Left lobe of liver (tissue), 2 donors: Measurements from ENCODE around the gene B4GALT5. TPM values are rescaled to one million over a fixed set of nuclear protein-coding genes. Genes with fewer than 3 reads are reported as not detected.
"Not testable (repeated sequence)": the region's sequence is repeated elsewhere in the genome, so short reads cannot be mapped to it uniquely, and the experiment has no call there.

Experiments
- ATAC-seq: fragments of 200-7000 bp; cut with Tn5 transposase; one replicate; pipeline ENCODE4 v1.9.1; 2020; ENCODE audit warnings: mild to moderate bottlenecking, moderate library complexity
- DNase-seq: peaks from one replicate; pipeline ENCODE4 v3.0.0-alpha.2; 2020; ENCODE audit warnings: low spot score
- total RNA-seq: library from RNA; stranded (reverse); gene quantifications from one replicate; pipeline ENCODE4 v1.2.1, GENCODE V29; 2021
- donor health status: DM: no; HTN: no; CAD: no; lungs with moderate emphysema.
- donor health status: DM: no; HTN: yes; CAD: no.

B4GALT5 gene
- total RNA-seq, 1 donor from 2014 or later = 10.5 TPM

- DNase-seq (no peak), ATAC-seq (no peak)
Observed at GRCh38 chr20:49633643-49634042, 80.0 kb downstream of the B4GALT5 start.

DNA sequence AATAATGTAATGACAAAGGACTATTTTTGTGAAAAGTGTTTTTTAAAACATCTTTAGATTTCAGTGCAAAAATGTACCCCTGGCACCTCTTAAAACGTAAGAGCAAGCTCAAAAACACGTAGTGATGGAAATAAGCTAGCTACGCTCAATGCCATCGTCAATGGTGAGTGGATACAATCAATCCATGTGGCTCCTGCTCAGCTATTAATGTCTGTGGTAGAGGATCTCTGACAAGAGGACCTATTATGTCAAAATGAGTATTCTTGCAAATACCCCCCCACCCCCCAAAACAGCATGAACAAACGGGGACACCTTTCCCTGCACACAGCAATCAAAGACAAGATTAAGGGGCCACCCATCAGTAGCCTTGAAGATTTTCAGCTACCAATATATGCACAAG, 80.7 kb downstream of the B4GALT5 start:
- ATAC-seq = no peak
- DNase-seq = no peak

GRCh38 chr20:49631856-49632418, 81.7 kb downstream of the B4GALT5 start:
- DNase-seq = no peak
- no peak for ATAC-seq

- peak; percentile 84 for ATAC-seq
- DNase-seq = no peak
Observed at GRCh38 chr20:49631061-49631716, 82.5 kb downstream of the B4GALT5 start.

DNA sequence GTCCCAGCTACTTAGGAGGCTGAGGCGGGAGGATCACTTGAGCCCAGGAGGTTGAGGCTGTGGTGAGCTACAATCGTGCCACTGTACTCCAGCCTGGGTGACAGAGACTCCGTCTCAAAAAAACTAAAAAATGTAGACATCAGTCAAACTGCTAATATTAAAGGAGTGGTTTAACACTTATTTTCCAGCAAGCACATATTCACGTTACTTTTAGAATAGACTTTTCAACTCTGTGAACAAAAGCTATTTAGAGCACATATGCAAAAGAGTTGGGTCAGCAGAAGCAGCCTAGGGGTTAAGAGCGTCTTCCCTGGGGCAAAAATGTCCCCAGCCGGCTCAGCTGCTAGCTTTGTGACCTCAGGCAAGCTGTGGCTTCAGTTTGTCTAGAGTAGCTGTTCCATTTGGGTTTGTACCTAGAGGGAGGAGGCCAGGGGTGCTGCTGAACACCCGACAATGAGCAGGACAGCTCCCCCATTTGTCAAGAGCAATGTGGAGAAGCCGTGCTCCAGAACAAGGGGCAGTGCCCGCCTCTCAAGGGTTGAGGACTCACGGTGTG, 83.2 kb downstream of the B4GALT5 start:
- DNase-seq (no peak), ATAC-seq (peak; percentile 9)

DNA sequence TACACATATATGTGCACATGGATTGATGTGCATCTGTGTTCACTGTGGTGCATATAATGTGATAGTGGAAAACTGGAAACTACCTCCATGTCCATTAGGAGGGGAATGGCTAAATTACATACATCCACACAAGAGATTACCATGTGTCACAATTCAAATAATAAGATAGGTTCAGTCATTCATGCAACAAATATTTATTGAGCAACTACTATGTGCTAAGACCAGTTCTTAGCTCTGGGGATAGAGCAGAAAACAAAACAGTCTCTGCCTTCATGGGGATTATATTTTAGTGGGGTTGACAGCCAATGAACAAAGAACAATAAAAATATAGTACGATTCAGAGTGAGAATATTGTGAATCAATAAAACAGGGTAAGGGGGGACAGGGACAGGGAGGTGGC, 84.1 kb downstream of the B4GALT5 start:
- ATAC-seq (no peak), DNase-seq (no peak)

DNA sequence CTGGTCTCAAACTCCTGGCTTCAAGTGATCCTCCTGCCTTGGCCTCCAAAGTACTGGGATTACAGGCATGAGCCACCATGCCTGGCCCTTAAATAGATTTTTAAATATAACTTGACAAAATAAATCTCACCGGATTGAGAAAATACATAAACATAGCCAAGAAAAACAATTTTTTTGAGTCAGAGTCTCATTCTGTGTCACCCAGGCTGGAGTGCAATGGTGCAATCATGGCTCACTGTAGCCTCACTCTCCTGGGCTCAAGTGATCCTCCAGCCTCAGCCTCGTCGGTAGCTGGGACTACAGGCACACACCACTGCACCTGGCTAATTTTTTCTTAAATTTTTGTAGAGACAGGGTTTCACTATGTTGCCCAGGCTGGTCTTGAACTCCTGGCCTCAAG, 85.4 kb downstream of the B4GALT5 start:
- ATAC-seq, DNase-seq: not testable (repeated sequence)

GRCh38 chr20:49627329-49627761, 86.3 kb downstream of the B4GALT5 start:
- ATAC-seq (no peak), DNase-seq (no peak)

DNA sequence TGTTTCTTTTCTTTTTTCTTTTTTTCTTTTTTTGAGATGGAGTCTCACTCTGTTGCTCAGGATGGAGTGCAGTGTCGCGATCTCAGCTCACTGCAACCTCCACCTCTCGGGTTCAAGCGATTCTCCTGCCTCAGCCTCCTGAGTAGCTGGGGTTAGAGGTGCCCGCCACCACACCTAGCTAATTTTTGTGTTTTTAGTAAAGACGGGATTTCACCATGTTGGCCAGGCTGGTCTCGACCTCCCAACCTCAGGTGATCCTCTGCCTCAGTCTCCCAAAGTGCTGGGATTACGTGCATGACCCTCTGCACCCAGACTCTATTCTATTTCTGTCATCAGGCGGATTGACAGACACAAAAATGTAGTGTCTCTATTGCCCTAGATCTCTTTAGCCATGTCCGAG, 88.7 kb downstream of the B4GALT5 start:
- ATAC-seq, DNase-seq: not testable (repeated sequence)

DNA sequence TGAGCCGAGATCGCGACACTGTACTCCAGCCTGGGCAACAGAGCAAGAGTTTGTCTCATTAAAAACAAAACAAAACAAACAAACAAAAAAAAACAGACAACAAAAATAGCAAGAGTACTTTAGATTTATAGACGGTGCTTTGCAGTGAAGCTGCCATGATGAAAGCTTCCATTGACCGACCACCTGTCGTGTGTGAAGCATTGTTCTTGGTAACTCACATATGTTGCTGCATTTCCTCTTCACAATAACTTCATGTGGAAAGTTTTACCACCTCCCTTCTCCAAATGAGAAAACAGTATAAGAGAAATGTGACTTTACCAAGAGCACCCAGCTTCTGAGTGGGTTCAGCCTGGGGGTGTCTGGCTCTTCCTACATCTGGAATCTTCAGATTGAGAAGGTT, 89.4 kb downstream of the B4GALT5 start:
- ATAC-seq (no peak), DNase-seq (no peak)

DNA sequence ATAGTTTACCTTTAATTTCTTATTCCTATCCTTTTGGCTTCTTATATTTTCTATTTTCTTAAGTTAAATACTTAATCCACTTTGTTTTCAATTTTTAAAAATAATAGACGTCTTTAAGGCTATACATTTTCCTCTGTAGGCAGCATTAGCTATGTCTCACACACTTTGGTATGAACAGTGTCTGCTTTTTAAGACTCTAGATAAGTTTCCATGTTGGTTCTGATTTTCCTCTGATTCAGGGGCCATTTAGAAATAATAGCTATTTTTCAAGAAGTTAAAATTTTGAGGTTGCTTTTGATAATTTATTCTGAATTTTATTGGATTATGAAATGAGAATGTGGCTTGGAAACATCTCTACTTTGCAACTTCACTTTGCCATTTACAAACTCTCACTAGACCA, 91.4 kb downstream of the B4GALT5 start:
- no peak for ATAC-seq
- DNase-seq = no peak

- ATAC-seq = no peak
Observed at GRCh38 chr20:49620364-49621240, 93.1 kb downstream of the B4GALT5 start.

DNA sequence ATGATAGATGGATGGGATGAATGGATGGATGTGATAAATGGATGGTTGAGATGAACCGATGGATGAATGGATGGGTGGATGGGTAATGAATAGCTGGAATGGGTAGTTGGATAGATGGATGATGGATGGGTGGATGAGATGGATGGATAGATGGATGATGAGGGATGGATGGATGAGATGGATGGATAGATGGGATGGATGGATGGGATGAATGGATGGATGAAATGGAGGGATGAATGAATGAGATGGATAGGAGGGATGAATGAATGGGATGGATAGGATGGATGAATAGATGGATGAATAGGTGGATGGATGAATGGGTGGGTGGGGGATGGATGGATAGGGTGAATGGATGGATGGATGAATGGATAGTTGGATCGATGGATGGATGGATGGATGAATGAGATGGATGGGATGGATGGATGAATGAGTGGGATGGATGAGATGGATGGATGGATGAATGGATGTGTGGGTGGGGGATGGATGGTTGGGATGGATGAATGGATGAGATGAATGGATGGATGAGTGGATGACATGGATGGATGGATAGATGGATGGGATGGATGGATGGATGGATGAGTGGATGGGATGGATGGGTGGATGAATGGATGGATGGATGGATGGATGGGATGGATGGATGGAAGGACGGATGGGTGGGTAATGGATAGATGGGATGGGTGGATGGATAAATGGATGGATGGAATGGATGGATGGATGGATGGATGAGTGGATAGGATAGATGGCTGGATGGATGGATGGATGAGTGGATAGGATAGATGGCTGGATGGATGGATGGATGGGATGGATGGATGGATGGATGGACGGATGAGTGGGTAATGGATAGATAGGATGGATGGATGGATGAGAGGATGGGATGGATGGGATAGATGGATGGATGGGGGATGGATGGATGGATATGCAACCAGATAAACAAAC, 94.3 kb downstream of the B4GALT5 start:
- ATAC-seq = no peak

More at GRCh38 chr20:49620364-49621240, 93.1 kb downstream of the B4GALT5 start:
- DNase-seq = no peak

GRCh38 chr20:49618289-49618688, 95.4 kb downstream of the B4GALT5 start:
- no peak for DNase-seq
- ATAC-seq = no peak

More for the DNA sequence above, 94.3 kb downstream of the B4GALT5 start:
- DNase-seq = no peak

DNA sequence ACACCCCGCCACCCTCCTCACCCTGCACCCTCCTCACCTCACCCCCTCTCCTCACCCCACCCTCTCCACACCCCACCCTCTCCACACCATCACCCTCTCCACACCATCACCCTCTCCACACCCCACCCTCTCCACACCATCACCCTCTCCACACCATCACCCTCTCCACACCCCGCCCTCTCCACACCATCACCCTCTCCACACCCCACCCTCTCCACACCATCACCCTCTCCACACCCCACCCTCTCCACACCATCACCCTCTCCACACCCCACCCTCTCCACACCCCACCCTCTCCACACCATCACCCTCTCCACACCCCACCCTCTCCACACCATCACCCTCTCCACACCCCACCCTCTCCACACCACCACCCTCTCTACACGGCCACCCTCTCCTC, 96.3 kb downstream of the B4GALT5 start:
- not testable (repeated sequence) for ATAC-seq, DNase-seq

- DNase-seq (no peak), ATAC-seq (no peak)
Observed at GRCh38 chr20:49616154-49617007, 97.3 kb downstream of the B4GALT5 start.

DNA sequence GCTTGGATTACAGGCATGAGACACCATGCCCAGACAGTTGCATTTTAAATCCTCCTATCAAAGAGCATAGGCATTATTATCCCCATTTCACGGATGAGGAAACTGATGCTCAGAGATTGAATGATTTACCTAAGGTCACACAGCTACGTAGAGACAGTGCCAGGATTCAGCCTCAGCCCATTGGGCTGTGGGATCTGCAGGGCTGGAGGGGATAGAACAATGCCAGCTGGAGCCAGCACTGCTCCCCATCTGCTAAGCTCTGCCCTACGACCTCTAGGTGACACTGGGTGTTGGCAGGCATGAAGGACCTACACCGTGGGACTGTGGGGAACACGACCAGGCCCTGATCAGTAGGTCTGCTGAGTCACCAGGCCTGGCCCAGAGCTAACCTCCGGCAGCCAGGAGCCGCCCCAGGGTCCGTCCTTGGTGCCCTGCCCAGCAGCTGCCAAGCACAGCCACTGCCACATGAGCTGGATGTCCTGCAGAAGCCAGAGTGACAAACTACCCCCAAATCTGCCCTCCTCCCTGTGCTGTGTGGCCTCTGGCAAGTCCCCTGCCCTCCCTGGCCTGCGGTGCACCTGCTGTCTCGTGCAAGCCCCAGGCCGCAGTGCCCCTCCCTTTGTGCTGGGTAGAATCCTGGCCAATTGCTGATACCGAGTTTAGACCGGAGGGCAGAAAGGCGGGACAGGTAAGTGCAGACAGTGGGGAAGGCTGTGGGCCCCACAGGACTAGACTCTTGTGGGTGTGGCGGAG, 98.1 kb downstream of the B4GALT5 start:
- DNase-seq (peak; percentile 98), ATAC-seq (peak; percentile 83)

- DNase-seq, ATAC-seq: not testable (repeated sequence)
Observed at GRCh38 chr20:49615051-49615400, 98.7 kb downstream of the B4GALT5 start.
